Measurements from ENCODE around the gene APBB1IP. TPM values are rescaled to one million over a fixed set of nuclear protein-coding genes. Genes with fewer than 3 reads are reported as not detected.
"Not testable (repeated sequence)": the region's sequence is repeated elsewhere in the genome, so short reads cannot be mapped to it uniquely, and the experiment has no call there.

APBB1IP gene
- total RNA-seq, 1 donor from 2014 or later, result 2.5 TPM

DNA sequence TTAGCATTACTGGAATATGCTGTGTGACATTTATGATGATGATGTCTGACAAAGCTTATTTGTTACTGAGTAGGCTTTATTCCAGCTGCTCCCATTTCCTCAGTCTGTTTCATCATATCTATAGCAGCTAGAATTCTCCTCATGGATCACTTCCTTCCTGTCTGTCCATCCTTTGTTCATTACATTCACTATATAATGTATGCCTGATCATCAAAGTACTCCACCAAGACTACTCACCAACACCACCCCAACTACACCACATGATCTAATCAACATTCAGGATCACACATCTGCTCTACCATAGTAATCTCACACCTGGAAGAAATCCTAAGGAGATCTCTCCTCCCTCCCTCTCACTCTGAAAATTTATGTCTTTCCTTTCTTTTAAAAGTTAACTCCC is 61.3 kb downstream of the APBB1IP start:
- intact Hi-C loops (cut with DNase I), result no loop called here
- DNase-seq (ENCODE audit: low spot score), result no peak

DNA sequence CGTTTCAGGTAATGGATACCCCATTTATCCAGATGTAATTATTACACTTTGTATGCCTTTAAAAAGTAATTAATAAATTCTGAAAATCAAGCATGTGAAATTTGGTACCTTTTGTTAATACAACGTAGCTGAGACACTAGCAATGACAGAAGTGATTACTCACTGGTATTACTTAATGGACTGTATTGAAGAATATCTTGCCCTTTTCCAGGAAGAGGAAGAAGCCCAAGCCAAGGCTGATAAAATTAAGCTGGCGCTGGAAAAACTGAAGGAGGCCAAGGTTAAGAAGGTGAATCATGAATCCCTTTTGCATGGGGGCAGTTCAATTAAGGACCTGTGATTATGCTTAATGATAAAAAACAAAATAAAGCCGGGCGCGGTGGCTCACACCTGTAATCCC is 64.8 kb downstream of the APBB1IP start:
- intact Hi-C loops (cut with DNase I), result no loop called here
- no peak for DNase-seq (ENCODE audit: low spot score)

DNA sequence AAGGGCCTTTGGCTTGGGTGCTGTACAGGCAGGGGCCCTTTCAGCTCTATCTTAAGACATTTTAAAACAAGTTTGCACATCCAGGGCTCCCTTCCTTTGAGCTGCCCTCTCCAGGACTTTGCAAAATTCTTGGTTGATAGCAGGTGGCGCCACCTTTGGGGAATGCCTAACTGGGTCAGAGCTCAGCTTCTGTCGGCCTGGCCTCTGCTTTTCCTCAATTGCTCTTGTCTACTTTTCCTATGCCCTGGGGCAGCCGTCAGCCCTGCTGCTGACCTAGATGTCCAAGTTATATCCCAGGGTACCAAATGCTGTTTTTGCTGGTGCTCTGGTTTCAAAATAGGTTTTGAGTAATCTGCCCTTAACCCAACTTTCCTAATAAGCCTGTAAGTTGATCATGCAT is 65.8 kb downstream of the APBB1IP start:
- intact Hi-C loops (cut with DNase I), result no loop called here
- DNase-seq (ENCODE audit: low spot score), result no peak

DNA sequence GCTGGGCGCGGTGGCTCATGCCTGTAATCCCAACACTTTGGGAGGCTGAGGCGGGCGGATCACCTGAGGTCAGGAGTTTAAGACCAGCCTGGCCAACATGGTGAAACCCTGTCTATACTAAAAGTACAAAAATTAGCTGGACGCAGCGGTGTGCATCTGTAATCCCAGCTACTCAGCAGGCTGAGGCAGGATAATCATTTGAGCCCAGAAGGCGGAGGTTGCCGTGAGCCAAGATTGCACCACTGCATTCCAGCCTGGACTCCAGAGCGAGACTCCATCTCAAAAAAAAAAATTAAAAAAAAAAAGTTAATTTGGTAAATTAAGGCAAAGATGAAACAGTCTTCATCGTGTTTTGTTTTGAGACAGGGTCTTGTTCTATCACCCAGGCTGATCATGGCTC is 66.3 kb downstream of the APBB1IP start:
- DNase-seq (ENCODE audit: low spot score); intact Hi-C loops (cut with DNase I): not testable (repeated sequence)

DNA sequence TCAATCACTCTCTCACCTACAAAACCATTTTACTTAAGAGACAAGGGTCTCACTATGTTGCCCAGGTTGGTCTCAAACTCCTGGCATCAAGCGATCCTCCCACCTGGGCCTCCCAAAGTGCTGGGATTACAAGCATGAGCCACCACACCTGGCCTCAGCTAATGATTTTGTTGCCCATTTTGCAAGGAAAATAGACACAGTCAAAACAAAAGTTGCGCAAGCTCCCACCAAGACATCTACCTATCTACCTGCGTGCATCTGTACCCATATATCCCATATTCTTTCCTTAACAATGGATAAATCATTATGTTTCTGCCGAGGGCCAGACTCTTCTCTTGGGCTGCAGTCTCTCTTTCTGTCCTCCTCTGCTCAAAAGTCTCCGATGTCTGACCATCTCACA is 67.3 kb downstream of the APBB1IP start:
- intact Hi-C loops (cut with DNase I), result no loop called here

DNA sequence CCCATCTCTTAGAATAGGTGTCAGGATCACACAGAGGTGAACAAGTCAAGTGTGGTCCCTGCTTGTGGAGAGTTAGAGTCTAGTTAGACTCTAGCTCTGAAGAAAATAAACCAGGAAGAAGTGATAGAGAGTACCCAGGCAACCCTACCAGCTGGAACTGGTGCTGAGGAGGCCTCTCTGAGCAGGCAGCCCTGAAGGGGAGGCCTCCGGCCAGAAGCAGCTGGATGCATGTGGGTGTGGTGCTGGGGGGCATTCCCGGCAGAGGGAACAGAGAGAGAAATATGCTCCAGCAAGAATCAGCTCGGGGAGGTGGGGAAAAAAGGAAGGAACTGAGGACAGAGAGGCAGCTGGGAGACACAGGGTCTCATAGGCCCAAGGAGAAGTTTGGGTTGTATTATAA is 68.6 kb downstream of the APBB1IP start:
- DNase-seq (ENCODE audit: low spot score), result no peak
- intact Hi-C loops (cut with DNase I), result no loop called here

More for the DNA sequence above, 67.3 kb downstream of the APBB1IP start:
- DNase-seq (ENCODE audit: low spot score), result no peak

DNA sequence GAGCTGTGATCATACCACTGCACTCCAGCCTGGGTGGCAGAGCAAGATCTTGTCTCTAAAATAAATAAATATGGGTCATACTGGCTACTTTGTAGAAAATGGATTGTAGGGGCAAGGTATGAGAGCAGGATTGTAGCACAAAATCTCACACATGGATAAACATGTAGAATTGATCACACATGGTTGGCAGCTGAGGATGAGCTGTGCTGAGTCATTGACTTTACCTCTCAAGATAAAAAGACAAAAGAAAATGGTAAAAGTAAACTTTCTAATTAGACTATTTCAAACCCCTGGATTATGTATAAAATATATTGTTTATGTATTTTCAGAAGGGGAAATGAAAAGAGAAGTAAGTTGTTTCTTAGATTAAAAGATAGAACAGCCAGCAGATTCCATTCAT is 69.3 kb downstream of the APBB1IP start:
- no peak for DNase-seq (ENCODE audit: low spot score)
- intact Hi-C loops (cut with DNase I), result no loop called here

DNA sequence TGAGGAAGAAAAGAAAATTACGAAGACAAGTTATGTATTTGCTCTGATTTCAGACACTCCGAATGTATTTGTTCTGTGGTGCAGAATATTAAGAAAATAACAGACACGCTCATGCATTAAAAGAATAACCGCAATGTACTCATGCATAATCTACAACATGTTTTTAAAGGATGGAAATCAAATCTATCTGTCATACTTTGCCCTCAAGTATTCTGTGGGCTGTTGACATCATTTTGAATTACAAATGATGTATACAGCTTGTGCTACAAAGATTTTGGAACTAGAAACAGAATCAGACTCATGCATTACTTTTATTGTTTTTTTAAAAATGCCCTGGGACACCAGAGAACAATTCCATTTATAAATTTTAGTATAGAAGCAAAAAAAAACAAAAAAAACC is 69.9 kb downstream of the APBB1IP start:
- intact Hi-C loops (cut with DNase I), result no loop called here
- no peak for DNase-seq (ENCODE audit: low spot score)

DNA sequence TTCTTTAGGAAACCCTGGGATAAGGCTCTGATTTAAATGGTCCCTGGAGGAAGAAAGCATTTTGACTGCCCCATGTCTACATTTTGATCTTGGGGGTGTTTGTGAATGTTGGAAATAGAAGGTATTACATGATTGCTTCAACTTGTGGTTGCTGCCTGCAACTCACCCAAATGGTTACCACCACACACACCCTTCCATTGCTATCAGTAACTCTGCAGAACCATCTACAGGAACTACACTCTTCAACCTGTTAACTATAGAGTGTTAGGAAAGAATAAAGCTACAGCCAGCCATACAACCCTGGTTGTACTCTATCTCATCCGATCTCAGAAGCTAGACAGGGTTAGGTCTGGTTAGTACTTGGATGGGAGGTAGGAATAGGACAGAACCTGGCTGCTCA is 71.2 kb downstream of the APBB1IP start:
- intact Hi-C loops (cut with DNase I), result no loop called here
- DNase-seq (ENCODE audit: low spot score), result no peak

DNA sequence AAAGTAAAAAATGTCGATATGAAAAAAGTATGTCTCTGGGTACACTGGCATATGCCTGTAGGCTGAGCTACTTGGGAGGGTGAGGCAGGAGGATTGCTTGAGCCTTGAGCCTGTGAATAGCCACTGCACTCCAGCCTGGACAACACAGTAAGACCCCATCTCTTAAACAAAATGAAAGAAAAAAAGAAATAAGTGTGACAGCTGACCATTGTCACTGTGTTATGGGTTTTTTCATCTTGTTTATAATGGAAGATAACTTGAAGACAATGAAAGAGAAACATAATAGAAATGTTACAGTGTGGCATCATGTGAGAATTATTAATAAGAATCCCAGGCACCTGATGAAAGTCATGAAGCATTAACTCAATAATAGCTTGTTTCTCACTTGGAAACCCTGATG is 75.0 kb downstream of the APBB1IP start:
- intact Hi-C loops (cut with DNase I), result no loop called here
- no peak for DNase-seq (ENCODE audit: low spot score)

DNA sequence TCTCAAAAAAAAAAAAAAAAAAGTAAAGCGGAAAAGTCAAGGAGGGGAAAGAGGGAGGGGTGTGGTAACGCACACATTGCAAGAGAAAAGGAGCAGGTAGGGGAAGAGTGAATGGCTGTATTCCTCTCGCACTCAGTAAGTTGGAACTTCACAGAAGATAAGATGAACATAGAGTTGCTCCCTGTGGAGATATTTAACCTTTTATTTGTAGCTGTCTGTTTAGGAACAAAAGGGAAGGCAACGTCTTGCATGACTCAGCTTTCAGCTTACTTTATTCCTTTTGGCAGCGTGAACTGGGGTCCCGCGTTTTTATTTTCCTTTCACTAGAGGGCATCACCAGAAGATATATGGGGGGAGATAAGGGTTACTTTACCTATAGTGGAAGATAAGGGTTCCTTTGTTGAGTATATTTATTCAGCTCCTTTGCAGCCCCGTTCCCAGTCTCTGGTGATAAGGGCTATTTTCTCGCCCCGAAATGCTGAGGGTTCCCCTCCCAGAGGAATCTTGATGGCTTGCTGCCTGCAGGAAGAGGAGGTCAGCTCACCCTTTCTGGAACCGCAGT is 78.5 kb downstream of the APBB1IP start:
- intact Hi-C loops (cut with DNase I), result no loop called here
- no peak for DNase-seq (ENCODE audit: low spot score)

DNA sequence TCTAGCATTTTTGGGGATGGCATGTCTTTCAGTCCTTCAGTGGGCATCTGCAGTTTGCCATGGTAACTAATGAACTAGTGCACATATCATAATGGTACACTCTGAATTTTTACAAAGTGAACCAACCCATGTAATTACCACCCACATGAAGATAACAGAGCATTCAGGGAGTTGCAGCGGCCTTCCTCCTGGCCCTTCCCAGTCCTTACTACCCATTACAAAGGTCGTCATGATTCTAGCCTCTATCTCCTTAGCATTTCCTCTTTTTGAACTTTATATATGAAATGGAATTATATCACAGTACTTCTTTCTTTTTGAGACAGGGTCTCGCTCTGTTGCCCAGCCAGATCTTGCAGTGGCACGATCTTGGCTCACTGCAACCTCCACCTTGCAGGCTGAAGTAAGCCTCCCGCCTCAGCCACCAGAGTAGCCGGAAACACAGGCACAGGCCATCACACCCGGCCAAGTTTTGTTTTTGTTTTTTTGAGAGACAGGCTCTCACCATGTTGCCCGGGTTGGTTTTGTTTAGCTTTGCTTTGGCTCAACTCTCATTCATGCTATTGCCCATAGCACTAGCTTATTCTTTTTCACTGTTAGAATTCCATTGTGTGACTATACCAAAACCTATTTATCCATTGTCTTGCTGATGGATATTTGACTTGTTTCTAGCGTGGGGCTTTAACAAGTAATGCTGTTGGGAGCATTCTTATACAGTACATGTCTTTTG is 79.2 kb downstream of the APBB1IP start:
- intact Hi-C loops (cut with DNase I), result no loop called here
- DNase-seq (ENCODE audit: low spot score), result no peak

DNA sequence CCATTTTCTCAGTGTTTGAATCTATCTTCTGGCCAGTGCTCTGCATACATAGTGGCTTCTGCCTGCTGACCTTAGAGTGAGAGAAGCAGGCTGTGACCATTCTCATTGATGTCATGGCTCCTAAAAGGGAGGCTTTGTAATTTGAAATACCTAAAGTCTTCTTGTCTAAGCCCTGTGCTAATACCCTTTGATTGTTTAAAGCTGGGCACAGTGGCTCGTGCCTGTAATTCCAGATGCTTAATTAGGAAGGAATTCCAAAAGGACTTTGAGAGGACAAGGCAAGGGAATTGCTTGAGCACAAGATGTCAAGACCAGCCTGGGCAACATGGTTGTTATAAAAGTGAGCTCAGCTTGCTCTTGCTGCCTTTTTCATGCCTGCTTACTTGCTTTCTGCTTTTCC is 81.7 kb downstream of the APBB1IP start:
- intact Hi-C loops (cut with DNase I), result no loop called here
- DNase-seq (ENCODE audit: low spot score), result no peak

DNA sequence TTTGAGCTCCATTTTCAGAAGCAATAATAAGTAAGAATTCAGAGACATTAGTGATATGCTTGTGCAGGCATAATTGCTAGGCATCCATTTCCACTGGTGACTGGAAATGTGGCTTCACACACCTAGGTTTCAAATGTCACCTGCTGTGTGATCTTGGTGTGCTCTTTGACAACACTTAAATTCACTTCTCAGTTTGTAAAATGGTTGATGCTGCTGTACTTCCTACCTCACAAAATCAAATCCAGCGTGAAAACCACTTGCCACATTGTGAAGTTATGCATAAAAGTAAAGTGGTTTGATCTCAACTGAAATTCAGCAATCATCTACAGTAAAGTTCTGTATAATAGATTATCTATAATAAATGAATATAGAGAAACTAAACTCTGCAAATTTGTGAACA is 82.4 kb downstream of the APBB1IP start:
- intact Hi-C loops (cut with DNase I), result no loop called here
- DNase-seq (ENCODE audit: low spot score), result no peak

DNA sequence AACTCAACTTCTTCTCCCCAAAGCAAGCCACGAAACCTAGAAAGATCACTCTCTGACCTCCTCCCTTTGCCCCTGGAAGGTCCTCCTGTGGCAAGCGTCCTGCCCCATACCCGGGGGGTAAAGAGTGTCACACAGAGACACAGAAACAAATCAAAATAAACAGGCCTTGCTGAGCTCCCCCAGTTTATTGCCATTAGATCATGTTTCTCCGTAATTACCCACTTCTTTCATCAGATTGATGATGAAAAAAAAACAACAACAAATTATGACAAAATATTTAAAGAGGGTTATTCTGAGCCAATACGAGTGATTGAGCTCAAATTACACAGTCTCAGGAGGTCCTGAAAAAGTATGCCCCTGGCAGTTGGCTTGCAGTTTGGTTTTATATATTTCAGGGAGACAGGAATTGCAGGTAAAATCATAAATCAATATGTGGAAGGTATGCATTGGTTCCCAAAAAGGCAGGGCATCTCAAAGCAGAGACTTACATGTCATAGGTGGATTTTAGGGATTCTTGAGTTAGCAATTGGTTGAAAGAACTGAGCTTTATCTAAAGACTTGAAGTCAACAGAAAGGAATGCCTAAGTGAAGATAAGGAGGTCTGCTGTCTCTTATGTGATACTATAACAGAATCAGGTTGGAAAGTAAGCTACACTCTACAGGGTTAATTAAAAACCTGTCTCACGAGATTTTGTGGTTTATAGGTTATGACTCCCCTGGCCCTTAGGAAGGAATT is 86.2 kb downstream of the APBB1IP start:
- no peak for DNase-seq (ENCODE audit: low spot score)

DNA sequence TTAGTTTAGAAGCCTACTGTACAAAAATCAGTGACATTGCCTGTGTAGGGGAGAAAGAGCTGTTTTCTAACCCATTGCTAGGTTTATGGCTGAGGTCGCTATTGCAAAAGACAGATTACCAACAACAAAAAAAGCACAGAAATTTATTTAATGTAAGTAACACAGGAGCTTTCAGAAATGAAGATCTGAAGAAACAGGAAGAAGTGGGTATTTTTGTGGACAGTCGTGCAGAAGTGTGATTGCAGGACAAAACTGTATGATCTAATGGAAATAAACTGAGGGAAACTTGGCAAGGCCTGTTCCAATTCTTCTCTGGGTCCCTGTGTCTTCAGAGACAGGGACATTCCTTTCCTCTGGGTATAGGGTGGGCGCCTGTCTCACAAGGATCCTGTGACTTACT is 87.4 kb downstream of the APBB1IP start:
- intact Hi-C loops (cut with DNase I), result no loop called here

More for the DNA sequence above, 86.2 kb downstream of the APBB1IP start:
- intact Hi-C loops (cut with DNase I), result no loop called here

DNA sequence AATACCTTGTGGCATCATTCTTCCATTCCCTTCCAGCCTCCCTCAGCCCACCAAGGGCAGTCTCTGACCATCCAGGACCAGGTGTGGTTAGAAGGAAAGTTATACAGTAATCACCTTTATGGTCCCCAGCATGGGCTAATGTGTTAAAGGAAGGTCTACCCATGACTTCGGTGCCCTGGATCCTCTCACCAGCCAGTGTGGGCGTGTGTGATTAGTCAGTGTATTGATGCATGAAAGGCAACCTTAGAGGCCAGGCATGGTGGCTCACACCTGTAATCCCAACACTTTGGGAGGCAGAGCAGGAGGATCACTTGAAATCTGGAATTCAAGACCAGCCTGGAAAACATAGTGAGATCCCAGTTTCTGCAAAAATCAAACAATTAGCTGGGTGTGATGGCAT is 88.9 kb downstream of the APBB1IP start:
- intact Hi-C loops (cut with DNase I), result no loop called here
- no peak for DNase-seq (ENCODE audit: low spot score)

More for the DNA sequence above, 87.4 kb downstream of the APBB1IP start:
- no peak for DNase-seq (ENCODE audit: low spot score)

DNA sequence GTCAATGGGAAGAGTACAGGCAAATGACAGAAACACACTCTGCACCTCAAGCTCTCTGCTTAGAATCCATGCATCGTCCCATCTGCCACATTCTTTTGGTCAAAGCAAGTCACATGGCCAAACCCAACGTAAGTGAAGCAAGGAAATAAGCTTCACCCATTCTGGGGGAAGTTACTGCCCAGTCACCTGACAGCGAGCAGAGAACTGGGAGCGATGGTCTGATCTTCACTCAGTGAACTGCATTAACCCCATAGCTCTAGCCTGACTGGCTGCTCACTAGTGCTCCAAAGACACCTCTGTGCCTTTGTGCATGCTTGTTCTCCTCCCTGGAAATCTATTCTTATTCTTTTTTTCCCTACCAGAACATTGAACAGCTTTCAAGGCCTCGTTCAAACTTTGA is 89.9 kb downstream of the APBB1IP start:
- intact Hi-C loops (cut with DNase I), result no loop called here
- DNase-seq (ENCODE audit: low spot score), result no peak

DNA sequence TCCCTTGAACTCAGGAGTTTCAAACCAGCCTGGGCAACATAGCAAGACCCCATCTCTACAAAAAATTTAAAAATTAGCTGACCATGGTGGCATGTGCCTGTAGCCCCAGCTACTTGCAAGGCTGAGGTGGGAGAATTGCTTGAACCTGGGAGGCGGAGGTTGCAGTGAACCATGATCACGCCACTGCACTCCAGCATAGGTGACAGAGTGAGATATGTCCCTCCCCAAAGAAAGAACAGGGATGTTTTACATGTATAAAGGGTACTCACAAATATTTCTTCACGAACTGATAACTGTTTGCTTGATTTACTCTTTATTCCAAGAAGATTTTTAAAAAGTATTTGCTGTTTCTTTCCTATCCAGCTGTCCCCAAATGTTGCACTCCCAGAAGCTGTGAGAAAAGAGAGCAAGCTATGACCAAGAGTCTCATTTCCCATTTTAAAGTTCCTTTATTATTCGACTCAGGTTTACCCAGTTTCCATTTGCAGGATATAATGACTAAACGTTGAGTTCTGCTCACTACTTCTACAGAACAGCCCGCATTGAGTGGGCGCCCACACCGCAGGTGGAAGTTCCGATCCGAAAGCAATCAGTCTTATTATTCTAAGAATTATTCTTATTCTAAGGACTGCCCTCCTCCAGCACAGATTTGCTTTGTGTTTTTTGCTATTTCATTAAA is 90.7 kb downstream of the APBB1IP start:
- intact Hi-C loops (cut with DNase I), result no loop called here
- no peak for DNase-seq (ENCODE audit: low spot score)

DNA sequence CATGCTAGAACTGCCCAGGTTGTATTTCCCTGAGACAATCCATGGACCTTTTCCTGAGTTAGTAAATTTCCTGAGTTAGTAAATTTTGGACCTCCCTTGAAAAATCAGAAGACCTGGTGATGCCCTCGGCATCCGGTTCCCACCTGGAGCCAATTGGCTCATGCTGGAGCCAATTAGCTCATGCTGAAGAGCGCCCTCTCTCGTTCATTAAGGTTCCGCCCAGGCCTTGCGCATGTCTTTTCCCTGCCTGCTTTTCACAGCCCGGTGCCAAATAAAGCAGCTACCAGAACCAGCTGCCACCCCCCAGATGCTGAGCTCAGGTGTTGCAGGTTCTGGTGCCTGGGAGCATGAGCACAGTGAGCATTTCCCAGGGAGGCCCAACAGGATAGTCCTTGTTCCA is 96.2 kb downstream of the APBB1IP start:
- intact Hi-C loops (cut with DNase I), result no loop called here
- DNase-seq (ENCODE audit: low spot score), result no peak

DNA sequence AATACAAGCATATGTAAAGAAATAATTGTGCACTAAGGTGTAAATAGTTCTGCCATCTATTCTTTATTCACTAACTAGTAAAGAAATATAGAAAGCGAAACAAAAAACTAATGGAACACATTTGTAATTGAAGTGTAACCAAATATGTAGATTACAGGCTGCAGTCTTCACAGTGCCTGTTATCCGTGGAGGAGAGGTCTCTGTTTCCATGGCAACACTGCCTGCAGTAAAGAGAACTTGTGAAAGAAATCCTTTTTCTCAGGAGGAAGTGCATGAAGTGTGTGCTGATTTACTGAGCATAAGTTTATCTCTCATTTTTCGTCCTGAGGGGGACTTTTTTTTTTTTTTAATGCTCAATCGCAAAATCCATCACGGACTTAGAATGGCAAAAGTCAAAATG is 102.5 kb downstream of the APBB1IP start:
- intact Hi-C loops (cut with DNase I), result no loop called here
- no peak for DNase-seq (ENCODE audit: low spot score)

Measured in cardiac septum (tissue), 1 donor.